Activated T-cell treated with anti-CD3 and anti-CD28 coated beads, Interleukin-2, amount 50 U/mL, for 24 hours (primary cell): ENCODE results near the gene GLI3.

ENCODE experiments used
- DNase-seq: peaks from one replicate; pipeline ENCODE4 v3.0.0-alpha.2; 2020
- H3K27ac Mint-ChIP-seq: 2 replicates; pipeline ENCODE4 v1.8.0; 2020; ENCODE audit warnings: mild to moderate bottlenecking, mixed read lengths
- H3K27me3 Mint-ChIP-seq: 2 replicates; pipeline ENCODE4 v1.8.0; 2020; ENCODE audit warnings: mixed read lengths
- H3K36me3 Mint-ChIP-seq: 2 replicates; pipeline ENCODE4 v1.8.0; 2020; ENCODE audit warnings: low read depth, mixed read lengths
- H3K4me1 Mint-ChIP-seq: 2 replicates; pipeline ENCODE4 v1.8.0; 2020; ENCODE audit warnings: low read depth, mixed read lengths
- H3K4me3 Mint-ChIP-seq: 2 replicates; pipeline ENCODE4 v1.8.0; 2020; ENCODE audit warnings: mild to moderate bottlenecking, moderate library complexity, mixed read lengths
- H3K9me3 Mint-ChIP-seq: 2 replicates; pipeline ENCODE4 v1.8.0; 2020; ENCODE audit warnings: mixed read lengths

Gene GLI3

GRCh38 chr7:42108803-42109528, 128.0 kb downstream of the GLI3 start:
- Mint-ChIP-seq H3K9me3 (no peaks in the 10 kb centered on the region), H3K4me3 (no peak overlapping the region), H3K27me3 (peaks cover 8% of the 10 kb centered on the region), H3K36me3 (no peaks in the 10 kb centered on the region), H3K4me1 (no peaks in the 10 kb centered on the region), H3K27ac (no peak overlapping the region)
- no peak for DNase-seq

- no peak overlapping the region for H3K4me3 Mint-ChIP-seq
- no peak overlapping the region for H3K27ac Mint-ChIP-seq
- no peak for DNase-seq
- peaks cover 8% of the 10 kb centered on the region for H3K27me3 Mint-ChIP-seq
- H3K36me3 Mint-ChIP-seq: no peaks in the 10 kb centered on the region
- H3K4me1 Mint-ChIP-seq: no peaks in the 10 kb centered on the region
- no peaks in the 10 kb centered on the region for H3K9me3 Mint-ChIP-seq
Observed at GRCh38 chr7:42107484-42108240, 129.3 kb downstream of the GLI3 start.

- Mint-ChIP-seq H3K36me3 (no peaks in the 10 kb centered on the region), H3K4me3 (no peak overlapping the region), H3K4me1 (no peaks in the 10 kb centered on the region), H3K27ac (no peak overlapping the region), H3K9me3 (no peaks in the 10 kb centered on the region), H3K27me3 (peaks cover 8% of the 10 kb centered on the region)
- DNase-seq: no peak
Observed at GRCh38 chr7:42106562-42106961, 130.4 kb downstream of the GLI3 start.

GRCh38 chr7:42105554-42106358, 131.3 kb downstream of the GLI3 start:
- no peaks in the 10 kb centered on the region for H3K36me3 Mint-ChIP-seq
- no peak overlapping the region for H3K4me3 Mint-ChIP-seq
- no peaks in the 10 kb centered on the region for H3K4me1 Mint-ChIP-seq
- no peak for DNase-seq
- no peak overlapping the region for H3K27ac Mint-ChIP-seq
- H3K9me3 Mint-ChIP-seq: no peaks in the 10 kb centered on the region
- H3K27me3 Mint-ChIP-seq: peaks cover 8% of the 10 kb centered on the region

GRCh38 chr7:42104694-42105093, 132.3 kb downstream of the GLI3 start:
- no peaks in the 10 kb centered on the region for H3K4me1 Mint-ChIP-seq
- no peak overlapping the region for H3K27ac Mint-ChIP-seq
- H3K4me3 Mint-ChIP-seq: no peak overlapping the region

GRCh38 chr7:42104231-42104630, 132.8 kb downstream of the GLI3 start:
- Mint-ChIP-seq H3K4me1 (no peaks in the 10 kb centered on the region), H3K27me3 (peaks cover 8% of the 10 kb centered on the region), H3K36me3 (no peaks in the 10 kb centered on the region), H3K9me3 (no peaks in the 10 kb centered on the region), H3K4me3 (no peak overlapping the region), H3K27ac (no peak overlapping the region)
- DNase-seq: no peak

More at GRCh38 chr7:42104694-42105093, 132.3 kb downstream of the GLI3 start:
- no peaks in the 10 kb centered on the region for H3K9me3 Mint-ChIP-seq
- no peaks in the 10 kb centered on the region for H3K36me3 Mint-ChIP-seq
- peaks cover 8% of the 10 kb centered on the region for H3K27me3 Mint-ChIP-seq
- DNase-seq: no peak

- no peak overlapping the region for H3K4me3 Mint-ChIP-seq
- H3K27me3 Mint-ChIP-seq: peaks cover 4% of the 10 kb centered on the region
- no peak overlapping the region for H3K27ac Mint-ChIP-seq
- H3K4me1 Mint-ChIP-seq: no peaks in the 10 kb centered on the region
- no peaks in the 10 kb centered on the region for H3K36me3 Mint-ChIP-seq
- H3K9me3 Mint-ChIP-seq: no peaks in the 10 kb centered on the region
- DNase-seq: no peak
Observed at GRCh38 chr7:42103456-42103855, 133.6 kb downstream of the GLI3 start.

GRCh38 chr7:42103020-42103419, 134.0 kb downstream of the GLI3 start:
- no peaks in the 10 kb centered on the region for H3K9me3 Mint-ChIP-seq
- DNase-seq: no peak
- no peaks in the 10 kb centered on the region for H3K4me1 Mint-ChIP-seq
- peaks cover 4% of the 10 kb centered on the region for H3K27me3 Mint-ChIP-seq
- H3K36me3 Mint-ChIP-seq: no peaks in the 10 kb centered on the region
- H3K27ac Mint-ChIP-seq: no peak overlapping the region
- no peak overlapping the region for H3K4me3 Mint-ChIP-seq

GRCh38 chr7:42102301-42102700, 134.7 kb downstream of the GLI3 start:
- Mint-ChIP-seq H3K4me1 (no peaks in the 10 kb centered on the region), H3K4me3 (no peak overlapping the region), H3K36me3 (no peaks in the 10 kb centered on the region), H3K9me3 (no peaks in the 10 kb centered on the region), H3K27ac (no peak overlapping the region), H3K27me3 (peaks cover 4% of the 10 kb centered on the region)
- no peak for DNase-seq

GRCh38 chr7:42100156-42100508, 136.9 kb downstream of the GLI3 start:
- no peak for DNase-seq
- no peaks in the 10 kb centered on the region for H3K4me1 Mint-ChIP-seq
- H3K36me3 Mint-ChIP-seq: no peaks in the 10 kb centered on the region
- H3K27me3 Mint-ChIP-seq: no peaks in the 10 kb centered on the region
- no peaks in the 10 kb centered on the region for H3K9me3 Mint-ChIP-seq
- no peak overlapping the region for H3K27ac Mint-ChIP-seq
- H3K4me3 Mint-ChIP-seq: no peak overlapping the region

GRCh38 chr7:42099470-42100155, 137.4 kb downstream of the GLI3 start:
- H3K27ac Mint-ChIP-seq: no peak overlapping the region
- no peaks in the 10 kb centered on the region for H3K36me3 Mint-ChIP-seq
- H3K4me3 Mint-ChIP-seq: no peak overlapping the region
- no peaks in the 10 kb centered on the region for H3K27me3 Mint-ChIP-seq
- H3K4me1 Mint-ChIP-seq: no peaks in the 10 kb centered on the region
- no peak for DNase-seq
- no peaks in the 10 kb centered on the region for H3K9me3 Mint-ChIP-seq

GRCh38 chr7:42099066-42099465, 137.9 kb downstream of the GLI3 start:
- Mint-ChIP-seq H3K9me3 (no peaks in the 10 kb centered on the region), H3K4me3 (no peak overlapping the region), H3K4me1 (no peaks in the 10 kb centered on the region), H3K27me3 (no peaks in the 10 kb centered on the region), H3K27ac (no peak overlapping the region), H3K36me3 (no peaks in the 10 kb centered on the region)
- DNase-seq: no peak

GRCh38 chr7:42097752-42098151, 139.3 kb downstream of the GLI3 start:
- Mint-ChIP-seq H3K4me3 (no peak overlapping the region), H3K27ac (no peak overlapping the region), H3K9me3 (no peaks in the 10 kb centered on the region), H3K4me1 (no peaks in the 10 kb centered on the region), H3K36me3 (no peaks in the 10 kb centered on the region), H3K27me3 (no peaks in the 10 kb centered on the region)
- no peak for DNase-seq
